Common myeloid progenitor, CD34-positive (primary cell): ENCODE data around the gene STK10.

Experiments used
- CTCF ChIA-PET: fragments of 350-600 bp; sonication (Branson Sonifier 250); formaldehyde crosslinking; loops from one replicate; lab custom pipeline; 2021; ENCODE audit warnings: antibody characterized with exemption; lab: Charles Lee
- POLR2A ChIA-PET: fragments of 350-600 bp; sonication (Branson Sonifier 250); formaldehyde crosslinking; loops from one replicate; lab custom pipeline; 2021; ENCODE audit warnings: antibody characterized with exemption; lab: Charles Lee
- DNase-seq, 3 donors: peaks; one replicate each; pipeline versions ENCODE4 v3.0.0 to v3.0.0-alpha.2; 2013
- H3K27ac ChIP-seq, 2 experiments: 1 replicate in 1 of 2; 2 replicates in 1 of 2; pipeline ENCODE4 v1.7.0; 2013; ENCODE audit warnings: inconsistent platforms in 2 of 2, low read length in 2 of 2, mild to moderate bottlenecking in 2 of 2, low read depth in 1 of 2, moderate library complexity in 1 of 2; ENCODE audit not compliant: severe bottlenecking in 2 of 2, insufficient read depth in 1 of 2, poor library complexity in 1 of 2
- H3K27me3 ChIP-seq, 5 experiments: replicated peaks in 2 of 5; 1 replicate in 3 of 5; 2 replicates in 2 of 5; pipeline versions ENCODE4 v1.6.1 to v1.7.0; 2013; ENCODE audit warnings: low read length in 4 of 5, mild to moderate bottlenecking in 2 of 5, moderate library complexity in 2 of 5, inconsistent platforms in 1 of 5; ENCODE audit not compliant: insufficient read depth in 5 of 5, control insufficient read depth in 4 of 5
- H3K36me3 ChIP-seq, 4 experiments: 1 replicate in 2 of 4; 2 replicates in 2 of 4; pipeline versions ENCODE4 v1.6.1 to v1.7.0; 2013; ENCODE audit warnings: low read length in 3 of 4, control low read depth in 1 of 4, mild to moderate bottlenecking in 1 of 4; ENCODE audit not compliant: control insufficient read depth in 4 of 4, insufficient read depth in 4 of 4
- H3K4me1 ChIP-seq, 4 experiments: 1 replicate in 3 of 4; 2 replicates in 1 of 4; pipeline versions ENCODE4 v1.6.1 to v1.7.1; 2013; ENCODE audit warnings: low read length in 3 of 4, mild to moderate bottlenecking in 3 of 4, control low read depth in 1 of 4, inconsistent platforms in 1 of 4, moderate library complexity in 1 of 4; ENCODE audit not compliant: control insufficient read depth in 4 of 4, insufficient read depth in 4 of 4; ENCODE audit errors: control extremely low read depth in 1 of 4
- H3K4me3 ChIP-seq, 7 experiments: 1 replicate in 4 of 7; 2 replicates in 3 of 7; pipeline versions ENCODE4 v1.5.1 to v1.7.0; 2013; ENCODE audit warnings: mild to moderate bottlenecking in 7 of 7, low read length in 6 of 7, moderate library complexity in 6 of 7, inconsistent platforms in 2 of 7, low read depth in 2 of 7, control low read depth in 1 of 7; ENCODE audit not compliant: insufficient read depth in 4 of 7, control insufficient read depth in 1 of 7; ENCODE audit errors: extremely low read depth in 1 of 7
- H3K9me3 ChIP-seq, 5 experiments: 1 replicate in 4 of 5; 2 replicates in 1 of 5; pipeline versions ENCODE4 v1.6.1 to v1.7.1; 2013; ENCODE audit warnings: low read length in 4 of 5, mild to moderate bottlenecking in 2 of 5, inconsistent platforms in 1 of 5, low read depth in 1 of 5, moderate library complexity in 1 of 5; ENCODE audit not compliant: control insufficient read depth in 4 of 5, insufficient read depth in 2 of 5; ENCODE audit errors: control extremely low read depth in 1 of 5
- WGBS: methylation state at CpG from one replicate; pipeline ENCODE4 v1.1.5; 2013; ENCODE audit not compliant: insufficient coverage; 5-methylcytosine and 5-hydroxymethylcytosine counted together

The STK10 gene

DNA sequence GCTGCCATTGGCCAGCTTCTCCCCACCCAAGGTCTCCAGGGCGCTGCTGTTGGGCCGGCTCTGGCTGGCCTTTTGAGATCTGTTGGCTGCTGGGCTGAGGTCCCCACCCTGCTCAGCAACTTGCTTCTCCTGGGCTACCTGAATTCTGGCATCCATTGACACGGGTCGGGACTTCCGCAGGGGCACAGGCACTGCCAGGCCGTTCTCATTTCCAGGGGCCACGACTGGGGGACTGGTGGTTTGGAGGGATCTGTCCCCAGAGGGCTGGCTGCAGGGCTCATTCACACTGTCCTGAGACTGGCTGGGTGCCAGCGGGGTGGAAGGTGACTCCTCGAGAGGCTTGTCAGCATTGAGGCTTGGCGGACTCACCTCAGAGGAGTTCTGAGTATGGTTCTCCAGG is 94.5 kb downstream of the STK10 start:
- CTCF ChIA-PET: interaction anchor here (1.6 to 1.9 kb wide), 2 partner anchors 13 to 15 kb away, joined by 4 to 5 read pairs; no protein-coding TSS in a partner anchor
- H3K27ac ChIP-seq: no peak overlapping the region

DNA sequence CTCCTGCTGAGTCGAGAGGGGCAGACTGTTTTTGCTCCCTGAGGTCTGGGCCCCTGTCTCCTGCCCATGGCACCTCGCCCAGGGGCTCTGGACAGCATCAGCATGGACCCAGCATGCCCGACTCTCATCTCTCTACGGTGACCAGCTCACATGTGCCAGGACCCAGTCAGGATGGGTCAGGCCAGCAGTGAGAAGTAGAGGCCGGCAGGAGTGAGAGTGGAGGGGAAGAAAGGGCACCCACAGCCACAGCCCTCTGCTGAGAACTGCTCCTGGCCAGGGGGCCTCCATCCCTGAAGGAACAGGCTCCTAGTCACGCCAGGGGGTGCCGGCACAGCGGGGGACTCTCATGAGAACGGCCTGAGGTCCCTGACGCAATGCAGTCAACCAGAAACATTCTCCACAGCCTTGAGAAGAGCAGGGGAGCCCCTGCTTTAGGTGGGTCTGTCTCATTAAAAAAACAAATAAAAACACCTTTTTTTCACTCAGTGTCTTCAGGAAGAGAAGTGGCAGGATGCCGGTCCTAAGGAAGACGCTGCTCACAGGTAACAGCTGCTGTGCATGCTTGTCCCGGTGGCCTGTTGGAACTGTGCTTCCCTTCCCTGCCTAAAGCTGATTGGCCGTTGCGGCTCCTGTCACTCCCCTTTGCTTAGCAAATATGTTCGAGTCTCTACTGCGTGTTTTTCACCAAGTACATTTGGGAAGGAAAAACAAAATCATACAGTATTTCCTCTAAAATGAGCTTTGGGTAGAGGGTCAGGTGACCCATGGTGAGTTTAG is 95.9 kb downstream of the STK10 start:
- Histone ChIP-seq H3K27ac (no peak overlapping the region), H3K4me3 (no peak overlapping the region), H3K4me1 (no peaks in the 10 kb centered on the region), H3K36me3 (peaks cover 13 to 82% (median 52%) of the 10 kb centered on the region in 4 experiments), H3K27me3 (no peaks in the 10 kb centered on the region), H3K9me3 (no peaks in the 10 kb centered on the region)
- CTCF ChIA-PET: interaction anchor here (1.0 to 2.0 kb wide), 2 partner anchors 10 to 181 kb away, joined by 4 to 5 read pairs; no protein-coding TSS in a partner anchor
- POLR2A ChIA-PET: no interaction called here
- WGBS: 98% methylated on average over 15 of the region's 17 CpGs
- DNase-seq: no peak

More for the DNA sequence above, 94.5 kb downstream of the STK10 start:
- H3K36me3 ChIP-seq: peaks cover 13 to 94% (median 58%) of the 10 kb centered on the region in 4 experiments
- H3K4me3 ChIP-seq: no peak overlapping the region
- H3K4me1 ChIP-seq: no peaks in the 10 kb centered on the region
- no peaks in the 10 kb centered on the region for H3K27me3 ChIP-seq
- H3K9me3 ChIP-seq: no peaks in the 10 kb centered on the region
- DNase-seq: no peak
- POLR2A ChIA-PET: no interaction called here
- 86% methylated on average over 3 of the region's 10 CpGs for WGBS

DNA sequence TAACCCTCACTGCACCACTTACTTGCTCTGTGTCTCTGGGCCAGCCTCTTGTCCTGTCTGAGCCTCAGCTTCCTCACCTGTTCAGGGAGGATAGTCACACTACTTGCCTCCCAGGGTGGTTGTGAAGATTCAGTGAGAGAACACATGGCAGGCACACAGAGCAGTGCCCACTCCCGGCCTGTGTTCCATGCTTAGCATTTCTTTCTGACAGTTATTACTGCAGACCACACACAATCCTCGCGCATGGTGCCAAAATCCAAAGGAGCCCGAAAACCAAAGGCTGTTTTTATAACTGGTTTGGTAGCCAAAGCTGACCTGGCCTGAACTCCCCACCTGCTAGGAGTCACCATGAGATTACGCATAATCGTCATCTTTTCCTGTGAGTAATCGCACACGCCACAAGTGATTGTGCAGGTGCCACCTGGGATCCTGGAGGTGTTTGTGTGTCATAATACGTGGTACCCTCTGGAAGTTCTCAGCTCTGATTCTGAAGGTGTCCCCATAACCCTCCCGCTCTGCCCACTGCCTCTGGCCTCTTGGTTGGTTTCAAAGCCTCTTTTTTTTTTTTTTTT is 97.0 kb downstream of the STK10 start:
- Histone ChIP-seq H3K9me3 (no peaks in the 10 kb centered on the region), H3K27ac (no peak overlapping the region), H3K4me3 (no peak overlapping the region), H3K27me3 (no peaks in the 10 kb centered on the region), H3K36me3 (peaks cover 13 to 79% (median 48%) of the 10 kb centered on the region in 4 experiments), H3K4me1 (no peaks in the 10 kb centered on the region)
- POLR2A ChIA-PET: no interaction called here
- WGBS: 97% methylated on average over 7 of the region's 10 CpGs
- no peak for DNase-seq
- CTCF ChIA-PET: interaction anchor here (0.6 to 2.0 kb wide), 3 partner anchors 9 to 180 kb away, joined by 4 to 5 read pairs (median 4); no protein-coding TSS in a partner anchor

DNA sequence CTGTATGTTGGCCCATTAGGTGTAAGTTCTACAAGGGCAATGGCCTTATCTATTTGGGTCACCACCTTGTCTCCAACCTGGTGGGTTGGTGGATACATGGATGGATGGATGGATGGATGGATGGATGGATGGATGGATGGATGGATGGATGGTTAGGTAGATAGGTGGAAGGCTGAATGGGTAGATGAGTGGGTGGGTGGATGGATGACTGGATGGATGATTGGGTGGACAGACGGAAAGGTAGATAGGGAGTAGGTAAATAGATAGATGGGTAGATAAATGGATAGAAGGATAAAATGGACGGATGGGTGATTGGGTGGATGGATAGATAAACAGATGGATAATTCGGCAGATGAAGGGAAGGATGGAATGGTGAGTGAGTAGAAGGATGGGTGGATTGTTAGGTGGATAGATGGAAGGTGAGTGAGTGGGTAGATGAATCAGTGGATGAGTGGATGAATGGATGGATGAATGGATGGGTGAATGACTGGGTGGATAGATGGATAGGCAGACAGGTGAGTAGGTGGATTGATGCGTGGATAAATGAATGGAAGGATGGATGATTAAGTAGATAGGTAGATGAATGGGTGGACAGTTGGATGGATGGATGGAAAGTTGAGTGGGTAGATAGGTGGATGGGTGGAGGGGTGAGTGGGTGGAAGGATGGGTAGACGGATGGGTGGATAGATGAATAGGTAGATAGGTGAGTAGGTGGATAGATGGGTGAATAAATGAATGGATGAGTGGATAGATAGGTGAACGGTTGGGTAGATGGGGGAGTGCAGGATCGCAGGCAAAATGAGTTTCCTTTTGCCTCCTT is 98.5 kb downstream of the STK10 start:
- Histone ChIP-seq H3K4me3 (no peak overlapping the region), H3K9me3 (no peaks in the 10 kb centered on the region), H3K27me3 (no peaks in the 10 kb centered on the region), H3K4me1 (no peaks in the 10 kb centered on the region), H3K36me3 (peaks cover 10 to 68% (median 41%) of the 10 kb centered on the region in 4 experiments), H3K27ac (no peak overlapping the region)
- WGBS: 98% methylated on average over 5 of the region's 7 CpGs
- no peak for DNase-seq
- CTCF ChIA-PET: interaction anchor here (0.7 to 2.0 kb wide), 2 partner anchors 11 to 178 kb away, joined by 3 to 5 read pairs; no protein-coding TSS in a partner anchor
- POLR2A ChIA-PET: no interaction called here

DNA sequence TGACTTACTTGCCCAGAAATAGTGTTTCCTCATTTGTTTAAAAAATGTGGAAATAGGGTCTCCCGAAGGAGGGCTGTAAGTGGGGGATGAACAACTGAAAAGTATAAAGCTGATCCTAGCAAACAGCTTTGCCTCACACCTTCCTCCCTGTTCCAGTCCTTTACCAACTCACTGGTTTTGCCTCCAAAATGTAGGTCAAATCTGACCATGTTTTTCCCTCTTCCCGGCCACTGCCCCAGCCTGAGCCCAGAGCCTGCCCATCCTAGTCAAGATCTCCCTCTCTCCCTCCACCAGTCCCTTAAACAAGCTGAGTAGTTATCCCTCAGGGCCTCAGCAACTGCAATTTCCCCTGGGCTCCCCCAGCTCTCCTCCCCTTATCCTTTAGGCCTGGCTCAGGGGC is 99.2 kb downstream of the STK10 start:
- no peak for DNase-seq
- no peak overlapping the region for H3K4me3 ChIP-seq
- H3K27me3 ChIP-seq: no peaks in the 10 kb centered on the region
- 89% methylated on average over 1 of the region's 2 CpGs for WGBS
- no peaks in the 10 kb centered on the region for H3K4me1 ChIP-seq
- H3K36me3 ChIP-seq: peaks cover 10 to 62% (median 39%) of the 10 kb centered on the region in 4 experiments
- CTCF ChIA-PET: interaction anchor here (0.7 kb wide), 1 partner anchor 10 kb away, joined by 3 read pairs; no protein-coding TSS in a partner anchor
- H3K27ac ChIP-seq: no peak overlapping the region
- POLR2A ChIA-PET: no interaction called here
- no peaks in the 10 kb centered on the region for H3K9me3 ChIP-seq

DNA sequence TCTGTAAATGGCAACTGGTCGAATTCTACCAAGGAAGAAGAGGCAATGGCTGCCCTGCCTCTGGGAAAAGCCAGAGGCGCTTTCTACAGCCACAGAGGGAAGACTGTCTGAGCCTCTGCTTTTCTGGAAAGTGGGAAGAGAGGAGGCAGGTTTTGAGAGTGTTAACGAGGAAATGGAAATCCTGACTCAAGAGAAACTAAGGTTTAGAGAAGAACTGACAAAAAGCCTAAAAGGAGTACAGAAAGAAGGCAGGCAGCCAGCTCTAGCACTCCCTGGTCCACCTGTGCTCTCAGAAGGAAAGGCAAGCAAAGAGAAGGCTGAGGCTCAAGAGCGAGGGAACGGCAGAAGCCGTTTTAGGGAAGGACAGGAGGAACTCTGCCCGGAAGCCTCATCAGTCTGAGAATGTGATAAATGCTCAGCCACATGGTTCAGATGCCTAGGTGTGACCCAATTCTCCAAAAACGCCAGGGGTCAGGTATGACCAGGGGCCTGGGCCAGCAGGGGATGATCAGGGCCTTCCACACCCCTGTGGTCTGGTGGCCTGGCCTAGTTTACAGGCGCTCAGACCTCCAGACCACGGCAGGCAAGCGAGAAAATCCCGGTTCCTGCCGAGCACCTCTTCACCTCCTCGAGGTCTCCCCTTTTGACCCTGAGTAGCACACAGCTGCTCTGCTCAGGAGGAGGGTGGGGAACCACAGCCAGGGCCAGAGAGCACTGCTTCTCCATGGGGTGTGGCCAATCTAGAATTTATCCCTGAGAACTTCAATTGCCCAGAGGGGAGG is 101.6 kb downstream of the STK10 start:
- Histone ChIP-seq H3K27ac (no peak overlapping the region), H3K9me3 (no peaks in the 10 kb centered on the region), H3K27me3 (no peaks in the 10 kb centered on the region), H3K4me1 (no peaks in the 10 kb centered on the region), H3K4me3 (no peak overlapping the region), H3K36me3 (peaks cover 18 to 56% (median 35%) of the 10 kb centered on the region in 4 experiments)
- CTCF ChIA-PET: interaction anchor here (0.9 kb wide), 1 partner anchor 45 kb away, joined by 3 read pairs; no protein-coding TSS in a partner anchor
- POLR2A ChIA-PET: no interaction called here
- DNase-seq: no peak
- 96% methylated on average over 14 of the region's 14 CpGs for WGBS
